Stimulated activated CD4-positive, alpha-beta T cell treated with anti-CD3 and anti-CD28 coated beads, Interleukin-4, amount 100 ng/mL, for 4 hours (primary cell): ENCODE data around the gene IVNS1ABP.
"Not testable (repeated sequence)": the region's sequence is repeated elsewhere in the genome, so short reads cannot be mapped to it uniquely, and the experiment has no call there.

Source experiments
- DNase-seq, 2 experiments: peaks; one replicate each; pipeline ENCODE4 v3.0.0-alpha.2; 2020

The IVNS1ABP gene

DNA sequence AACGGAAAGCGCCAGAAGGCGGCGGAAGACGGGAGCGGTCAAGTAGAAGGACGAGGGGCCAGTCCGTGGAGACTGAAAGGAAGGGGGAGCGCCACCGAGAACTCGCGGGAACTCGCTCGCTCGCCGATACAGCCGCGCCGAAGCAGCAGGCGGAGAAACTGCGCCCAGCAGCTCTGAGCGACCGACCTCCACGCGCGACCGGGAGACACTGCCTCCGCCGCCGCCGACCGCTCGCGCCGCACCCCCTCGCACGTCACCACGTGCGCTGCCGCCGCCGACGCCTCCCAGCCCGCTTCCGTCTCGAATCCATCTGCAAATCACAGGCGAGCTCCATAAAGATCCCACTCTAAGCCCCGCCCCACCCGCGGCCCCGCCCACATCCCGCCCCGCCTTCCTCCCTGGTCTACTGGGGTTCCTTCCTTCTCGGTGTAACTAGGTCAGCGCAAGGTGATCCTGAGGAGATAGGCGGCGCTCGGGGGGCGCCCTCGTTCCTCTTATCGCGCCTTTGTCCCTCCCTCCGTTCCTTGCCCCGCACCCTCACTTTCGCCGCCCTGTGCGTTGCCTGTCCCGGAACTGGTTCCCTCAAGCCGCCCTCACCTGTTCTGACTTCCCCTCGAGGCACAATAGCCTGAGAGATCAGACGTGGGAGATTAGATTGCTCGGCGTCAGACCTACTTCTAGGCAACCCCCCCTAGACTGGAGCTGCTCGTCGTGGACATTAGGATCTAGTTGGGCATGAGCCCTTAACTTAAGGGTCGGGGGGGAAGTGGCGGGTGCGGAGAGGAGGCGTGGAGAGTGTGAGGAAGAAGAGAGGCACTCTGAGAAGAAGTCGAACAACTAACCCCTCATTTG, at the start of gene IVNS1ABP:
TSS of gene IVNS1ABP (minus strand) at position 210 of the 852 bp plus-strand sequence. CDS start 7,750 bp downstream, outside the sequence.
- peak; percentile 93 to 94 for DNase-seq

DNA sequence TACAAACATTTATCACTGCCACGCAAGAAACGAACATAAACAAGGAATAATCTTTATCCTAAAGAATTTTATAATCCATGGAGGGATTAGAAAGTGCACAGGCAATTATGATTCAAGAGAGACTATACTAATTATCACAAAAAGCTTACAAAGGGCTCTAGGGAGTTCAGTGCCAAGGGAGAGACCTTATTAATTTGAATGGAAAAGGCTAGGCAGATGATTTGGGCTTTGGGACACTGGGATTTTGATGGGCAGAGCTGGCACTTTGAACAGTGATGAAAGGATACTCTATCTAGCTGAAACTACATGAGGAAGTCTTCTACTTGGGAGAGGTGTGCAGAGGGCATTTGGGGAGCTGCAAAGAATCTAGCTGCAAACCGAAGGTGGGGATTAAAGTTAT, 48.9 kb upstream of the IVNS1ABP start:
- no peak for DNase-seq

DNA sequence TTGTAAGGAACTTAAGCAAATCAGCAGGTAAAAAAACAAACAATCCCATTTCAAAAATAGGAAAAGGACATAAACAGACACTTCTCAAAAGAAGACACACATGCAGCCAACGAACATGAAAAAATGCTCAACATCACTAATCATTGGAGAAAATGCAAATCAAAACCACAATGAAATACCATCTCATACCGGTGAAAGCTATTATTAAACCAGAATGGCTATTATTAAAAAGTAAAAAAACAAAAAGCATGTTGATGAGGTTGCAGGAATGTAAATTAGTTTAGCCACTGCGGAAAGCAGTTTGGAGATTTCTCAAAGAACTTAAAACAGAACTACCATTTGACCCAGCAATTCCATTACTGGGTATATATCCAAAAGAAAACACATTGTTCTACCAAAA, 47.5 kb upstream of the IVNS1ABP start:
- DNase-seq: not testable (repeated sequence)

DNA sequence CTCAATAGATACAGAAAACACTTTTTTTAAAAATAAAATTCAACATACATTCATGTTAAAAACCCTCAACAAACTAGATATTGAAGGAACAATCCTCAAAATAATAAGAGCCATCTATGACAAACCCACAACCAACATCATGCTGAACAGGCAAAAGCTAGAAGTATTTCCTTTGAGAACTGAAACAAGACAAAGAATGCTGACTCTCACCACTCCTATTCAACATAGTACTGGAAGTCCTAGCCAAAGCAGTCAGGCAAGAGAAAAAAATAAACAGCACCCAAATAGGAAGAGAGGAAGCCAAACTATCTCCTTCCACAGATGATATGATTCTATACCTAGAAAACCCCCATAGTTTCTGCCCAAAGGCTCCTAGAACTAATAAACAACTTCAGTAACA, 46.2 kb upstream of the IVNS1ABP start:
- no peak for DNase-seq

DNA sequence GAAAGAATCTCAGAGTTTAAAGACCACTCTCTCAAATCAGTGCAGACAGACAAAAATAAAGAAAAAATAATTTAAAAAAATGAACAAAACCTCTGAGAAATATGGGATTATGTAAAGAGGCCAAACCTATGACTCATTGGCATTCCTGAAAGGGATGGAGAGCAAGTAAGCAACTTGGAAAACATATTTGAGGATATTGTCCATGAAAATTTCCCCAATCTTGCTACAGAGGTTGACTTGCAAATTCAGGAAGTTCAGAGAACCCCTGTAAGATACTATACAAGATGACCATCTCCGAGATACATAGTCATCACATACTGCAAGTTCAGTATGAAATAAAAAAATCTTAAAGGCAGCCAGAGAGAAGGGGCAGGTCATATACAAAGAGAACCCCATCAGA, 43.7 kb upstream of the IVNS1ABP start:
- no peak for DNase-seq

DNA sequence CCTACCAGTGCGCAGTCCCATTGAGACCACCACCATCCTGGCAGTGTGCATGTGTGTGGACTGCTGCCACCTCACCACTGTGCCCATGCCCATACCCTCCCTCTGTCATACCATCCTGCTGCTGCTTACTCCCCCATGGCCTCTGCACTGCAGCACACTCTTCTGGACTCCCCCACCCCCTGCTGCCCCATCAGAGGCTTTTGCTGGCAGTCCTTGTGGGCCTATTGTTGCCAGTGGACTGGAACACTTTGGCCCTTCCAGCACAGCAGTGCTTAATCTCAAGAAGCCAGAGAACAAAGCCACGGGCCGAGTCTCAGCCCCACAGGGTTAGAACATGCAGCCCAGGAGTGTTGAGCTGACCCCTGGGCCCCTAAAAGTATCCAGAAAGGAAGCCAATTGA, 41.9 kb upstream of the IVNS1ABP start:
- no peak for DNase-seq

DNA sequence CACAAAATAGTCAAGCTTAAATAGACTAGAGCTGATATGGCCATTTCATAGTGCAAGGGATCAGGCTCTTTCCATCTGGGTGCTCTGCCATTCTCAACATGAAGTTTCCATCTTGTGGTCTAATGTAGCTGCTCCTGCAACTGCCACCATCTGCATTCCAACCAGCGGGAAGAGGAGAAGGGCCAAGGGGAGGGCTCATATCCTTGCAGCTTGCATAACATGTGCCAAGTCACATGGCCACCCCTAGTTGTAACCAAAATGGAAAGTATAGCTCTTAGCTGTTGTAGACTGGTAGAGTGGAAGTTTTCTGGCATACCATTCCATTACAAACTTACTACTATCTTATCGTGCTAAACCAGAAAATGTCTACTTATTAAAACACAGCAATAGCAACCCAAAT, 38.9 kb upstream of the IVNS1ABP start:
- DNase-seq: no peak

DNA sequence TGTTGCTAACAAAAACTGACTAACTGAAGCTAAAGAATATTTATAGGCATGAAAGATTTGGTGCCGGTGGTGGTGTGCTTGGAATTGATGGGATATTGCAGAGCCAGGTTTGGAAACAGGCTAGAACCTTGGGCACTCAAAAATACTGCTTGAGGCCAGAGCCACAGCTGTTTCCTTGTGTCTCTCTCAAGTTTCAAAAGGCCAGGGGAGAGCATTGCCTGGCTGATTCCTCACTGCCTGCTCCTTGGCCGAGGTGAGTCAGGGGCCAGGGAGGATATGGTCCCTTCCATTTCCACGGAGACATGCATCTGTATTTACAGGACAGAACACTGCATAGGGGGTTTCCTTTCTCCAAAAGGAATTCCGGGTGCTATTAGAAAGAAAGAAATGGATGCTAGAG, 36.1 kb upstream of the IVNS1ABP start:
- DNase-seq: no peak

DNA sequence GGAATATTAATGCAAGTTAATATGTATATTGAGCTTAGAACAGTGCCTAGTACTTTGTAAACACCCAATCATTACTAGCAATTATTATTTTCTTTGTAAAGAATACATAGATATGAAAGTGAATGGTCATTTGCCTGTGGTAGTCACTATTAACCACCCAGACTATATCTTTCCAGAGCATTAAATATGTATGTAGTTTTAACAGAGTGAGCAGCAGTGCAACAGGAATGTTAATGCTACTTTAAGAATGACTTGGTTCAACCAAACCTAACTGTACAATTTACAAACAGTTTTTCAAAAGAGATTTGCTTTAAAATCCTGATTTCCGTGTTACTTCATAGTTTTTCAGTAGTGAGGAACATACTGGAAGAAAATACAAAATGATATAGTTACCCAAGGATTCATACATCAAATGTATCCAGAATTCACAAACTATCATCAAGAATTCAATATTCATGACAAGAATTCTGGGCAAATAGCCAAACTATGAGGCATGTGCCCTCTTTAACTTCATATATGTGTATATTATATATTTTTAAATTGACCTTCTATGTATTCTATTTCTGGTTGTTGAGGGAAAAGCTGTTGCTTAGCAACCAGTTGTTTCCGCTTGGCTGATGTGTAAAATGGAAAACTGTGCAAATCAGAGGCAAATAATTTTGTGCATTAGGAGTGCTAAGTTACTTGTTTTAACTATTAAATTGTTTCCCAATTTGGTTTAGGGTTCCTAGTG, 34.9 kb upstream of the IVNS1ABP start:
- no peak for DNase-seq

DNA sequence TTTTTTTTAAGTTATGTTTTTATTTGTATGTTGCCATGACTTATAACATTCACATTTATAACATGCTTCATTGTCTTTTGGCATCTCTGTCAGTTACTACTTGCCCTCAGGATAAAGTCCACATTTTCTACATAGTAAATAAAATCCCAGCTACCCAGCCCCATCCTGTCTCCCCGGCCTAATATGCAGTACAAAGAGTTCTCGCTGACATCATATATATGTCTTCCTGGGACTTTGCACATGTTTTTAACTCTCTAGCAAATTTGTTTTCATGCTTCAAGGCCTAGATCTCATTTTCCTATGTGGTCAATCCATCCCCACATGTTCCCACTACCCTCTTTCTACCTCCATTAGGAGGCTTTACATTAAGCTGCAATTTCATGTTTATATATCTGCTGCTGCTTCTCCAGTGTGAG, 33.0 kb upstream of the IVNS1ABP start:
- DNase-seq: no peak

DNA sequence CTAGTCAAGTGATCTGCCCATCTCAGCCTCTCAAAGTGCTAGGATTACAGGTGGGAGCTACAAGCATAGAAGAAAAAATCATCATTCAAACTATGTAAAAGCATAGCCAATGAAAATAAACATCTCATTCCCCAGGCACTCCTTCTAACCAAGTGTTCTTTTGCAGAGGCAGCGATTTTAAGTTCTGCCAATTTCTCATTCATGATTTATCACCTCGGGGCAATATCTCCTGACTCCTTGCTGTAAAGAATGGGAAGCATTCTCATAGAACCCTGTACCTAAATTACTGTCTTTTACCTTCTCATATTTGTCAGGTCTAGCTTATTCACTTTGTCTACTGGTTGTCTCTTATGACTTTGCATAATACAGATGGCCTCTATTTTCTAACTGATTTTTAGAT, 32.5 kb upstream of the IVNS1ABP start:
- no peak for DNase-seq

DNA sequence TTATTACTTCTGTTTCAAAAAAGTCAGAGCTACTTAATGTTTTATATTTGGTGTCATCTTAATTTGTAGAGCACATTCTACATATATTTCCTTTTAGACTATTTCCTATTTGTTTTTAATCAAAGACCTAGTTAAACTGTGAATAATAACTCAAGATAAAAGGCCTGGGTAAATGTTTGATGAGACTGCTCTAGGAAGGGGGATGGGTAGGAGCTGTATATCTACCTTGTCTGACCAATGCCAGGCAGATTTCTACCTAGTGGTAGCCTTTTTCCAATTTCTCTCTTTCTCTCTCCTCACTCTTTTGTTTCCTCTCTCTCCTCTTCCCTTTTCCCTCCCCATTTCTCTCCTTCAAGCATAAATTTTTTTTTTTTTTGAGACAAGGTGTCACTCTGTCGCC, 31.9 kb upstream of the IVNS1ABP start:
- no peak for DNase-seq

DNA sequence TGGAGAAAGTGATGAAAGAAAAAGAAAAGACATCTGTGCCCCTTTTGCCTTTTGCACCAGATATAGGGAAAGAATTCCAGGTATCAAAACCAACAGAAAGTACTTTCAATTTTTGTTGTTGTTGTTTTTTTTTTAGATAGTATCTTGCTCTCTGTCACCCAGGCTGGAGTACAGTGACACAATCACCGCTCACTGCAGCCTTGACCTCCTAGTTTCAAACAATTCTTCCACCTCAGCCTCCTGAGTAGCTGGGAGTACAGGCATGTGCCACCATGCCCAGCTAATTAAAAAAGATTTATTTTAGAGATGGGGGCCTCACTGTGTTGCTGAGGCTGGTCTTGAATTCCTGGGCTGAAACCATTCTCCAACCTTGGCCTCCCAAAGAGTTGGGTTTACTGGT, 31.3 kb upstream of the IVNS1ABP start:
- DNase-seq: no peak

DNA sequence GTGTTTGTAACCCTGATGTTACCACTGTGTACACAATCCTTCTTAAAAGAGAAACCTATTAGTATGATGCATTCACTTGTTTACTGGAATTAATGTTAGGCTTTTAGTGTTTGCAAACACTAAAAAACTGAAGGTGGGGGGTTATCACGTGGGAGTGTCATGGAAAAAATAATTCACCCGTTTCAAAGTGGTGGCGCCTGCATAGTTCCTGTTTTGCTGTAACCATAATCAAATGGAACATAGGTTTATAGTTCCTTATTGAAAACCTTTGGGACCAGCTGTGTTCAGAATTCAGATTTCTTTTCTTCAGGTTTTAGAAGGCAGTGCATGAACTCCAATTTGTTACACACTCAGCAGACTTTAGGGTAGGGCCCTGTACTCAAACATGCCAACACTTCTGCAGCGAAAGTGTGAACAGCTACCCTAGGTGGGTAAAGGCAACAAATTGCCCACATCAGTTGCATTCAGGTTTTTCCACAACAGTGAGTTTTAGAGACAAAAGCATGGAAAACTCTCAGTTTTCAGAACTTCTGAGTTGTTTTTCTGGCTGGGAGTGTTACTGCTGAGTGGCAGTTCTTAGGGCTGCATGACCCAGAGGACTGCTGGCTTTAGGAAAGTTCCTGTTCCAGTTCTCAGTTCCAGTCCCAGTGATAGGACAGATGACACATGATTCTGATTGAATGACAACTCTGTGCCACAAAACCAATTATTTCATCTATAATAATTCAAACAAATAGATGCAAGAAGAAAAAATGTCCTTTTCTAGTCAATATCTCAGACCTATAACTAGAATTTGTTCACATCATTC, 29.1 kb upstream of the IVNS1ABP start:
- peak in 1 of 2 experiments; percentile 8 for DNase-seq

DNA sequence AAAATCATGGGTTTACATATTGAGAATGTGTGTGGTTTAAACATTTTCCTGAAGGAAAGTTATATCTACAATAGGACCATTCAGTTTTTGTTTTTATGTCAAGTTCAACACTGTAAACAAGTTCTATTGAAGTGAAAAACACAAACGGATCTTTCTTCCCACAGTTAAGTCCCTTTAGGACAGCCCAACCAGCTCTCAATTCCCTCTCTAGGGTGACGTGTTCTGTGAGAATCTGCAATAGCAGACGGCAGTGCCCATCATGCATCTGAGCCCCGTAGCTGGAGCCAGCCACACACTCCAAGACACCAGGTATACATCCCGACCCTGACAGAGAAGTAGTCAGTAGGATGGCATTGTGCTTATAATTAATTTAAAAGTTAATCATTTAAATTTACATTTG, 26.3 kb upstream of the IVNS1ABP start:
- DNase-seq: no peak

DNA sequence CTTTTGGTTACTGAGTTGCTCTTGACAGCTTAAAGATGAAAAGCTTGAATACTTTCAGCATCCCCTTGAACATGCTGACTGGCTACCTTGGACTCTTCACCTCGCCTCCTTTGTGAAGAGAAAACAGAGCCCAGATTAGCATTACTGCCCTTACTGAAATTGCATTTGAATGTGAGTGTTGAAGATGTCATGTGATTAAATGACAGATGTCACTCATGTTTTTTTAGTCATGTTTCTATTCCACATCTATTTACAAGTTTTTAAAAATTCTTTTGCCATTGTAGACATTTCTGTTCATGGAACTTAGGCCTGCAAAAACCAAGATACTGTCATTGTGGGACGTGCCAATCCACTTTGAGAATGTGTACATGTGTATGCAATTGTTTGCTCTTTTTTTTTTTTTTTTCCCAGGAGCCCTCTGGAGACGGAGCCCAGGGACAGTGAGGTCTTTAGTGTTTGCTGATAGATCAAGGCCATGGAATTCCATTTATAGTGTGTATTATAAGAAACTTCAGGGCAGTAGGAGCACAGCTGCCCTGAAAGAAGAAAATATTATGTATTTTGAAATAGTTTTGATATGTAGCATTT, 25.7 kb upstream of the IVNS1ABP start:
- no peak for DNase-seq

DNA sequence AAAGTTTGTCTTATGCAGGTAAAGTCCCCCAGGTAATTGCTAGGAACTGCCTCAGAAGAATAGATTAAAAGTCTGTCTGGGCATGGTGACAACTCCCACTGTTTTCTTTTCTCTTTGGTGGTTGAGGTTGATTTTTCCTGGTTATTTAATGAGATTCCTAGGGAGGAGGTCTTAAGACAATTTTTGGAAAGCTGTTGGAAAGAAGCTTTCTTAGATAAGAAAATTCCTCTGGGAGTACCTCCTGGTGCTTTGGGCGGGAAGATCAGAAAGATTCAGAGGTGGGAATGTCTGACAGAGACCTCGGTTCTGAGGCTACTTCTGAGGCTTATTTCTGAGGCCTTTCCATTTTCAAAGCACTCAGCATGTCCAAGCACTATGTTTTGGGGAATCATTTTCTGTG, 25.0 kb upstream of the IVNS1ABP start:
- DNase-seq: no peak

DNA sequence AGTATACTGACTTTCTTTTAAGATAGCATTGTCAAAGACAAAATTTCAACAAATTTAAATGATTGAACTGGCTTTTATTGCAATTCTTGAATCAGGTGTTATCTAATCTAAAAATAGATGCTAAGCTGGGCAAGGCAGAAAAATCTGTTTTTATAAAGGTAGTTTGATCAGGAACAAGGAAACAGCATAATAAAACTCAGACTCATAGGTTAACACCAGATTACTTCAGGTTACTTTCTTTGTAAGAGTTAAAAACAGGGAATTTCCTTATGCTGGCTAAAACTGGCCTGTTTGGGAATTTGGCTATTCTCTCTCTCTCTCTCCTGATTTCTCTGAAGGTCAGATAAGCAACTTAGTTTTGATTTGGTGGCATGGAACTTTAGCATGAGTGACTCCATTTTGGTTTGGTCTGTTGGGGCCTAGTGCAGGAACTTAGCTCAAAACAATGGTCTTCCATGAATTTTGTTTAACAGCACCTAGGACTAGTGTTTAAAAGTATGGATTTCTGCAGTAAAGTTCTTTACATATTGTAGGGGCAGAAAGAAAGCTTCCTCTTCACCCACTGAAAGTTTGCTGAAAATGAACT, 24.2 kb upstream of the IVNS1ABP start:
- no peak for DNase-seq

DNA sequence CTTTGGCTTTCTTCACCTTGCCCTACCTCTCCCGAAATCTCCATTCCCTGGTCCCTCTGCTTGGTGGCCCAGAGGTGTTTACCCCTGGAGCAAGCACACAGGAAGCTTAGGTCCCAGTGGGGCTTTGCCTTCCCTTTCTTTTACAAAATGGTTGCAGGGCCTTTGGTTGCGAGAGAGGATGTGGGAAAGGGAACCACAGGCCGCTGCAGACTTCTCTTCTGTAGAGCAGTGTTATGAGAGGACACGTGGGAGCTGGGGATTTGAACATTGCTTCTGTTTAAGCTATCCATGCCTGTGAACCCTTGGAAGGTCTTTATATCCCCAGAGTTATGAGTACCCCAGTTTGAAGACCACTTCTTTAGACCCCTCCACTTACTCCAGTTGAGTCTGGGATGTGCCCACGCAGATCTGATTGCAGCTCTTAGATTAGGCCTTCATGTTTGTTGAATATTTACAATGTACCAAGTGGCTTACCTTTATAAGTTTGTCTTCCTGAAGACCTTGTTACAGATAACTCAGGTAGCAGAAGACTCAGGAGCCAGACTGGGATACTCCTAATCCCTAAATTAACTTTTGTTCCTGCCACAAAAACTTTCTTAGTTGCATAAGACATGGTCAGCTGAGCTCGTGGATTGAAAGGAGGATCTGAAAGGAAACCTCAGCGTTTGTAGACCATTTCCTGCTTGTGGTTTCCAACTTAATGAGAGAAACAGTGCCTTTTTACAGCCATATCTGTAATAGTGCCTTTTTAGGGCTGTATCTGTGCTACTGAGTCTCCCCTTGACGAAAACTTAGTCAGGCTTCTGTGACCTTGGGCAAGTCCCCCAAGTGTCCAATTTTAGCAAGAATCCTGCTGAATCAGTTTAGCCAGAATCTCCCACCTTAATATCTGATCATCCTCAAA, 21.9 kb upstream of the IVNS1ABP start:
- DNase-seq: no peak

DNA sequence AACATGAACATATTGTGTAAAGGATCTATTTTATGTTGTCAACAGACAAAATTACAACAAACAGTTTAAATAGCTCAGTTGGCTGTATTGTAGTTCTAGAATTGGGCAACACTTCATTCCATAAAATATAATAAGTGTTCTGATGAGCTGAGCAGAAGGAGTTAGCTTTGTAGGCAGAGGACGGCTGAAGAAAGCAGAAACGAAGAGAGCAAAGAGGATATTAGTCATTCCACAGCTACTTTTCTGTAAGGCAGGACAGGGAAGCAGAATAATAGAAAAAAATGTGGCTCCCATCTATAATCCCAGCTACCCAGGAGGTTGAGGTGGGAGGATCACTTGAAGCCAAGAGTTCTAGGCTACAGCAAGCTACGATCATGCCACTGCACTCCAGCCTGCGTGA, 20.2 kb upstream of the IVNS1ABP start:
- no peak for DNase-seq

DNA sequence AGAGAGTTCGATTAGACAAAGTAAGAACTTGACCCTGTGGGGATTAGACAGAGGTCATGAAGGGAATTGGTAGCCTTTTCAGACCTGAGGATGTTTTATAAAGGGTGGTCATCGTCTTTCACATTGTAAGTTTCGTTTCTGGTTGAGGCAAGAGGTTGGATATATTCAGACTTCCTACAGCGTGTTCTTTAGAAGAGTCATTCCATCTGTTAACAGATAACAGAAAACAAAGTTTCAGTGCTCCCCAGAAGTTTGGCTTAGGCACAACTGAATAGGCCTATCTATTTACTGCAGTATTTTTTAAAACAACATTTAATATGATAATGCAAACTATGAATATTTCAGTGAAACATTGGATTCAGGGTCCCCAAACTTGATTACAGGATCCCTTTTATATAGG, 17.1 kb upstream of the IVNS1ABP start:
- no peak for DNase-seq

DNA sequence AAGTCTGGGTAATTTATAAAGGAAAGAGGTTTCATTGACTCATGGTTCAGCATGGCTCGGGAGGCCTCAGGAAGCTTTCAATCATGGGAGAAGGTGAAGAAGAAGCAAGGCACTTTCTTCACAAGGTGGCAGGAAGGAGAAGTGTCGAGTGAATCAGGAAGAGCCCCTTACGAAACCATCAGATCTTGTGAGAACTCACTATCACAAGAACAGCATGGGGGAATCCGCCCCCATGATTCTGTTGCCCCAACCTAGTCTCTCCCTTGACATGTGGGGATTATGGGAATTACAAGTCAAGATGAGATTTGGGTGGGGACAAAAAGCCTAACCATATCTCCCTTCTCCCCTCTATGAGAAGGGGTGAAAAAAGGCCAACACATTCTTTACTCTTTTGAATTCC, 11.2 kb upstream of the IVNS1ABP start:
- no peak for DNase-seq
